Right lobe of liver (tissue), 6 donors: ENCODE measurements around the gene PRIM2. TPM values are rescaled to one million over a fixed set of nuclear protein-coding genes. Genes with fewer than 3 reads are reported as not detected.
"Not testable (repeated sequence)": the region's sequence is repeated elsewhere in the genome, so short reads cannot be mapped to it uniquely, and the experiment has no call there.

Source experiments
- ATAC-seq, 4 donors: fragments of 200-7000 bp; cut with Tn5 transposase; one replicate each; pipeline ENCODE4 v1.9.1; 2020; ENCODE audit warnings: mild to moderate bottlenecking in 4 of 4, moderate library complexity in 4 of 4
- DNase-seq, 3 donors: peaks; one replicate each; pipeline ENCODE4 v3.0.0-alpha.2; 2020
- H3K27ac ChIP-seq, 3 donors: fragments of 200-600 bp; one replicate each; pipeline ENCODE4 v1.8.0; 2022
- H3K27me3 ChIP-seq, 2 donors: fragments of 200-600 bp; one replicate each; pipeline ENCODE4 v1.8.0; 2022
- H3K36me3 ChIP-seq, 4 donors: fragments of 200-600 bp; sonication (generic) in 1 of 4; one replicate each; pipeline versions ENCODE4 v1.5.1 to v1.8.0; 2017 to 2022; ENCODE audit warnings: control low read depth in 1 of 4
- H3K4me1 ChIP-seq, 4 donors: fragments of 200-600 bp; sonication (generic) in 1 of 4; one replicate each; pipeline versions ENCODE4 v1.5.1 to v1.8.0; 2017 to 2022; ENCODE audit warnings: control low read depth in 1 of 4
- H3K4me3 ChIP-seq, 3 donors: fragments of 200-600 bp; one replicate each; pipeline ENCODE4 v1.8.0; 2022
- H3K9me3 ChIP-seq, 4 donors: fragments of 200-600 bp; sonication (generic) in 1 of 4; one replicate each; pipeline versions ENCODE4 v1.5.1 to v1.8.0; 2017 to 2022; ENCODE audit warnings: control low read depth in 1 of 4
- whole genome bisulfite sequencing: methylation state at CpG from one replicate; pipeline ENCODE4 v1.1.6; 2018; ENCODE audit warnings: low coverage, low lambda C conversion rate; ENCODE audit not compliant: insufficient coverage; ENCODE audit errors: missing lambda C conversion rate; 5-methylcytosine and 5-hydroxymethylcytosine counted together
- intact Hi-C, 2 donors: fragments of 100-400 bp; cut with DNase I; formaldehyde crosslinking; loops; one replicate each; pipeline versions ENCODE4 v1.11.2 to v1.14.1; 2022
- microRNA counts: library from miRNA; unstranded; fragments of <30 nt; microRNA quantifications from one replicate; lab custom pipeline; 2016
- microRNA-seq, 2 donors: library from miRNA; unstranded; fragments of <30 nt; microRNA quantifications; one replicate each; pipeline ENCODE4, GENCODE V29; 2019 to 2020
- small RNA-seq, 2 experiments: library from RNA; depleted of rRNA; stranded (forward); fragments of <200 nt; gene quantifications; one replicate each; pipeline ENCODE3, GENCODE V24; 2016
- total RNA-seq, 6 experiments: library from RNA; depleted of rRNA in 2 of 6; stranded (reverse); fragments of >200 nt in 2 of 6; fragmentation: NEBNext Ultra II Directional in 3 of 6; extraction: Animal tissue kit (Norgen Biotek cat#: 25700) in 3 of 6; gene quantifications; one replicate each; pipeline versions ENCODE4 v1.1.0 to v1.2.4, GENCODE V29; 2016 to 2023
- donor health status: DM: no; HTN: yes; CAD: no.
- donor health status: DM: no; HTN: no; CAD: no.
- donor health status: DM: no; HTN: no; CAD: no.
- donor health status: DM: no; HTN: yes; CAD: no.
- donor health status: DM: no; HTN: yes; CAD: no.

The PRIM2 gene
- total RNA-seq, 6 experiments from 2014 or later, result 2.8 to 5.8 (median 3.7) TPM

DNA sequence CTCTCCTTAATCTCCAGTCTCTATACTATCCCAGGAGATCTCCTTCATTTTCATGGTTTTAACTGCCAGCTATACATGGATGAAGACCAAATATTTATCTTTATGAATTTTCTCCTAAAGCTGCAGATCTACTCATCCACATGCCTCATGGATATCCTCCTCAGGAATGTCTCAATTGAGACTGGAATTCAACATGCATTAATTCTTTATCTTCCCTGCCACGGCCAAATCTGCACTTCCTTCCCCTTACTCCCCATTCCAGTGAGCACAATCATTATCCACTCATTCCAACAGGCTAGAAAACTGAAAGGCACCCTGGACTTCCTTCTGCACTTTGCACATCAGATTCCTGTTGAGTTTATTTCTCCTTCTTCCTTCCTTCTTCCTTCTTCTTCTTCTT, 379.0 kb downstream of the PRIM2 start:
- WGBS, result 8% methylated on average over 1 of the region's 1 CpG
- H3K4me1 ChIP-seq, H3K4me3 ChIP-seq, H3K36me3 ChIP-seq, H3K9me3 ChIP-seq, intact Hi-C loops, H3K27ac ChIP-seq, DNase-seq, H3K27me3 ChIP-seq, ATAC-seq: not testable (repeated sequence)

MicroRNAs encoded within 50 kb of the gene (microRNA counts, 767-probe panel; counts per million panel counts)
- 237 counts per million for microRNA hsa-miR-548u (lab: Ali Mortazavi, UCI)

Small RNA genes lying within 50 kb of the gene (microRNA-seq; reads per million reads assigned to microRNA genes)
- 0 reads per million in 2 donors for gene MIR548U

Small RNA genes lying within 50 kb of the gene (small RNA-seq; reads per million reads assigned to genes)
- 0 reads per million in 2 experiments for gene MIR548U

Other genes starting within 250 kb of the PRIM2 start
- 10 to 100 TPM; 14.4 to 24.9 (median 19.1) TPM for gene ZNF451, start 227.4 kb upstream of the PRIM2 start, total RNA-seq
- 1 to 10 TPM; 2.8 to 6.2 (median 4.3) TPM for gene BAG2, start 145.3 kb upstream of the PRIM2 start, total RNA-seq
- gene RAB23, start 95.3 kb upstream of the PRIM2 start, total RNA-seq, result 1 to 10 TPM; 2.0 to 3.1 (median 2.5) TPM